Liver (tissue), 3 donors: ENCODE data around the gene DEGS2.

Experiments used
- RAD21 ChIP-seq, 2 donors: IDR thresholded peaks; 2 replicates each; pipeline ENCODE4 v1.6.1; 2016; ENCODE audit warnings: antibody characterized with exemption in 2 of 2, mild to moderate bottlenecking in 2 of 2
- TF ChIP-seq, protein P1 (sequence below): fragments of 150-350 bp; IDR thresholded peaks from 2 replicates; pipeline ENCODE4 v1.5.1; 2017; ENCODE audit warnings: improper control_type of control experiment, low read depth, low read length; ENCODE audit not compliant: missing input control
- donor health status: healthy.
- donor health status: healthy.

- TF ChIP-seq, protein P1, sequence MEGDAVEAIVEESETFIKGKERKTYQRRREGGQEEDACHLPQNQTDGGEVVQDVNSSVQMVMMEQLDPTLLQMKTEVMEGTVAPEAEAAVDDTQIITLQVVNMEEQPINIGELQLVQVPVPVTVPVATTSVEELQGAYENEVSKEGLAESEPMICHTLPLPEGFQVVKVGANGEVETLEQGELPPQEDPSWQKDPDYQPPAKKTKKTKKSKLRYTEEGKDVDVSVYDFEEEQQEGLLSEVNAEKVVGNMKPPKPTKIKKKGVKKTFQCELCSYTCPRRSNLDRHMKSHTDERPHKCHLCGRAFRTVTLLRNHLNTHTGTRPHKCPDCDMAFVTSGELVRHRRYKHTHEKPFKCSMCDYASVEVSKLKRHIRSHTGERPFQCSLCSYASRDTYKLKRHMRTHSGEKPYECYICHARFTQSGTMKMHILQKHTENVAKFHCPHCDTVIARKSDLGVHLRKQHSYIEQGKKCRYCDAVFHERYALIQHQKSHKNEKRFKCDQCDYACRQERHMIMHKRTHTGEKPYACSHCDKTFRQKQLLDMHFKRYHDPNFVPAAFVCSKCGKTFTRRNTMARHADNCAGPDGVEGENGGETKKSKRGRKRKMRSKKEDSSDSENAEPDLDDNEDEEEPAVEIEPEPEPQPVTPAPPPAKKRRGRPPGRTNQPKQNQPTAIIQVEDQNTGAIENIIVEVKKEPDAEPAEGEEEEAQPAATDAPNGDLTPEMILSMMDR = no peak
- TF ChIP-seq RAD21 (IDR thresholded peaks at IDR 0.05) = no peak
These were observed 5.9 kb downstream of the DEGS2 start for GRCh38 chr14:100153560-100153959.
